K562 (cell line): ENCODE results near the gene PPP1R36. TPM values are rescaled to one million over a fixed set of nuclear protein-coding genes. Genes with fewer than 3 reads are reported as not detected.

Experiments used
- ATAC-seq: fragments of 200-7000 bp; cut with Tn5 transposase; 3 replicates; pipeline ENCODE4 v1.9.1; 2020; ENCODE audit warnings: moderate library complexity
- BruUV-seq: library from RNA; stranded (reverse); fragments of 400-500 nt; replicated peaks from 2 replicates; lab custom pipeline; 2021; lab: Mats Ljungman, UMichigan
- CTCF ChIA-PET: fragments of 300-600 bp; formaldehyde crosslinking; extraction: SDS; loops from one replicate; lab custom pipeline; 2021; ENCODE audit warnings: low intra/inter-chr PET ratio; lab: Yijun Ruan, JAX
- POLR2A ChIA-PET: fragments of 300-600, 350-650 bp; sonication (Branson Sonifier 250); formaldehyde crosslinking; extraction: SDS; loops from one replicate; lab custom pipeline; 2021; ENCODE audit warnings: antibody characterized with exemption, inconsistent platforms; lab: Yijun Ruan, JAX
- DNase-seq, 4 experiments: peaks; one replicate each; pipeline versions ENCODE4 v3.0.0 to v3.0.0-alpha.2; 2011 to 2018; ENCODE audit warnings: low spot score in 3 of 4, mixed read lengths in 3 of 4; ENCODE audit errors: extremely low read depth in 1 of 4
- FAIRE-seq: peaks from 2 replicates; lab custom pipeline; 2011; peaks lifted over from hg19 to GRCh38; lab: Jason Lieb, UNC
- H2AFZ ChIP-seq: 2 replicates; pipeline ENCODE4 v1.6.0; 2011; ENCODE audit warnings: low read depth, low read length, control low read depth, inconsistent platforms
- H3K27ac ChIP-seq: fragments of 200-600 bp; 3 replicates; pipeline ENCODE4 v1.8.0; 2011; ENCODE audit warnings: low read depth, mild to moderate bottlenecking, control low read depth, inconsistent platforms, low read length, moderate library complexity, mixed read lengths; ENCODE audit errors: extremely low read depth
- H3K27me3 ChIP-seq, 2 experiments: fragments of 300-600 bp in 1 of 2; 2 replicates in 1 of 2; 3 replicates in 1 of 2; pipeline versions ENCODE4 v1.6.0 to v1.8.0; 2011; ENCODE audit warnings: inconsistent platforms in 2 of 2, low read length in 2 of 2, mild to moderate bottlenecking in 1 of 2, mixed read lengths in 1 of 2, moderate library complexity in 1 of 2; ENCODE audit not compliant: control insufficient read depth in 2 of 2, insufficient read depth in 2 of 2
- H3K36me3 ChIP-seq: fragments of 300-600 bp; 3 replicates; pipeline ENCODE4 v1.8.0; 2011; ENCODE audit warnings: mild to moderate bottlenecking, low read length, inconsistent platforms; ENCODE audit not compliant: control insufficient read depth, insufficient read depth
- H3K4me1 ChIP-seq, 2 experiments: fragments of 200-600 bp in 1 of 2; replicated peaks in 1 of 2; 2 replicates in 1 of 2; 3 replicates in 1 of 2; pipeline versions ENCODE4 v1.5.1 to v1.8.0; 2011; ENCODE audit warnings: inconsistent platforms in 2 of 2, low read length in 2 of 2, mild to moderate bottlenecking in 1 of 2, mixed read lengths in 1 of 2, moderate library complexity in 1 of 2; ENCODE audit not compliant: control insufficient read depth in 2 of 2, insufficient read depth in 2 of 2
- H3K4me2 ChIP-seq: 2 replicates; pipeline ENCODE4 v1.6.1; 2011; ENCODE audit warnings: low read length, control low read depth, inconsistent platforms, mixed read lengths; ENCODE audit not compliant: insufficient read depth
- H3K4me3 ChIP-seq: fragments of 200-600 bp; sonication (generic), shearing (Covaris generic); 2 replicates; pipeline ENCODE4 v1.5.1; 2016; ENCODE audit warnings: control low read depth, inconsistent platforms
- H3K79me2 ChIP-seq: fragments of 200-600 bp; 3 replicates; pipeline ENCODE4 v1.8.0; 2011; ENCODE audit warnings: low read length, inconsistent platforms; ENCODE audit not compliant: control insufficient read depth, insufficient read depth
- H3K9ac ChIP-seq, 2 experiments: 2 replicates each; pipeline versions ENCODE4 v1.6.0 to v1.6.1; 2011; ENCODE audit warnings: low read depth in 2 of 2, low read length in 2 of 2, control low read depth in 1 of 2, inconsistent platforms in 1 of 2, mild to moderate bottlenecking in 1 of 2, mixed read lengths in 1 of 2; ENCODE audit not compliant: insufficient read depth in 1 of 2
- H3K9me1 ChIP-seq: one replicate; pipeline ENCODE4 v1.6.0; 2011; ENCODE audit warnings: inconsistent platforms, mild to moderate bottlenecking, low read length, moderate library complexity; ENCODE audit not compliant: control insufficient read depth, insufficient read depth
- H3K9me3 ChIP-seq: replicated peaks from 2 replicates; pipeline ENCODE4 v1.5.1; 2011; ENCODE audit warnings: low read depth, low read length, inconsistent platforms; ENCODE audit not compliant: control insufficient read depth, insufficient read depth
- H4K20me1 ChIP-seq: replicated peaks from 2 replicates; pipeline ENCODE4 v1.6.1; 2011; ENCODE audit warnings: low read length, inconsistent platforms, mixed read lengths; ENCODE audit not compliant: control insufficient read depth, insufficient read depth
- C11orf30 ChIP-seq: fragments of 450-650 bp; IDR thresholded peaks from 2 replicates; pipeline ENCODE4 v1.6.1; 2016; ENCODE audit warnings: low read depth, mild to moderate bottlenecking
- CHD4 ChIP-seq: fragments of 200-600 bp; sonication (generic); IDR thresholded peaks from 3 replicates; pipeline ENCODE4 v1.6.1; 2012; ENCODE audit warnings: low read depth, mild to moderate bottlenecking, mixed read lengths, low read length, inconsistent platforms; ENCODE audit not compliant: insufficient read depth, insufficient replicate concordance, poor library complexity, severe bottlenecking
- GATAD2B ChIP-seq: fragments of 450-650 bp; IDR thresholded peaks from 2 replicates; pipeline ENCODE4 v1.6.1; 2017; ENCODE audit warnings: mild to moderate bottlenecking, borderline replicate concordance
- MAFF ChIP-seq: IDR thresholded peaks from 2 replicates; pipeline ENCODE4 v1.6.1; 2012; ENCODE audit warnings: low read length, improper control_type of control experiment
- MAFG ChIP-seq: fragments of 450-650 bp; conservative IDR thresholded peaks from 2 replicates; pipeline ENCODE4 v1.6.1; 2016; ENCODE audit warnings: missing genetic modification characterization, missing compliant biosample characterization
- NFIX ChIP-seq: fragments of 250-450 bp; sonication (Bioruptor Pico); IDR thresholded peaks from 2 replicates; pipeline ENCODE4 v1.4.0; 2020; ENCODE audit warnings: low read depth, mild to moderate bottlenecking, moderate library complexity
- PATZ1 ChIP-seq: fragments of 250-450 bp; sonication (Bioruptor Pico); IDR thresholded peaks from 2 replicates; pipeline ENCODE4 v1.5.0; 2020; ENCODE audit warnings: mild to moderate bottlenecking, borderline replicate concordance
- TFAM ChIP-seq: fragments of 250-450 bp; sonication (Bioruptor Pico); conservative IDR thresholded peaks from 2 replicates; pipeline ENCODE4 v1.5.0; 2021; ENCODE audit warnings: mild to moderate bottlenecking, moderate library complexity
- ZC3H8 ChIP-seq: fragments of 450-650 bp; IDR thresholded peaks from 2 replicates; pipeline ENCODE4 v1.6.1; 2017
- ZNF316 ChIP-seq: fragments of 450-650 bp; IDR thresholded peaks from 2 replicates; pipeline ENCODE4 v1.6.1; 2016
- ZNF583 ChIP-seq: fragments of 250-450 bp; sonication (Bioruptor Pico); IDR thresholded peaks from 2 replicates; pipeline ENCODE4 v1.4.0; 2020
- WGBS: fragments of 100-300 bp; shearing (Covaris generic); methylation state at CpG from one replicate; pipeline ENCODE4 v1.1.6; 2016; ENCODE audit warnings: low coverage, mixed read lengths; ENCODE audit not compliant: insufficient coverage; ENCODE audit errors: missing lambda C conversion rate; 5-methylcytosine and 5-hydroxymethylcytosine counted together
- in situ Hi-C: fragments of 300-500 bp; cut with MboI; formaldehyde crosslinking; loops from 4 replicates; pipeline ENCODE4 v1.15.0; 2018; ENCODE audit warnings: inconsistent platforms, mixed read lengths
- intact Hi-C: fragments of 100-400 bp; cut with micrococcal nuclease; formaldehyde crosslinking; loops from 2 replicates; pipeline ENCODE4 v1.14.2; 2022
- polyA plus RNA-seq, 8 experiments: library from polyadenylated mRNA; depleted of rRNA in 4 of 8; stranded (reverse) in 5 of 8; unstranded in 3 of 8; fragments of >200 nt; fragmentation: Nextera tagmentation in 2 of 8; fragmentation: Illumina TruSeq in 1 of 8; extraction: Ambion mirVana in 2 of 8; extraction: Trizol in 1 of 8; gene quantifications; 2 replicates each; pipeline versions ENCODE4 v1.2.1 to v1.2.3, GENCODE V29; 2011 to 2014; ENCODE audit warnings: inconsistent platforms in 1 of 8, missing spikeins in 1 of 8
- total RNA-seq, 7 experiments: library from RNA; depleted of rRNA in 6 of 7; stranded (reverse); fragments of >200 nt in 6 of 7; fragmentation: Illumina TruSeq in 2 of 7; extraction: Trizol in 2 of 7; gene quantifications; 2 replicates each; pipeline versions ENCODE4 v1.2.1 to v1.2.3, GENCODE V29; 2011 to 2021; ENCODE audit warnings: low replicate concordance in 1 of 7
- TF ChIP-seq, protein P1 (sequence below): fragments of 450-650 bp; IDR thresholded peaks from 2 replicates; pipeline ENCODE4 v1.6.1; 2014; ENCODE audit warnings: low read depth, mild to moderate bottlenecking, moderate library complexity, borderline replicate concordance
- TF ChIP-seq, protein P2 (sequence below): sonication (generic); formaldehyde crosslinking; IDR thresholded peaks from 2 replicates; pipeline ENCODE4 v1.8.1; 2023; ENCODE audit warnings: mild to moderate bottlenecking, missing genetic modification reagents
- TF ChIP-seq, protein P3 (sequence below): fragments of 450-650 bp; formaldehyde crosslinking; IDR thresholded peaks from 2 replicates; pipeline ENCODE4 v1.4.0; 2020; ENCODE audit warnings: mild to moderate bottlenecking, moderate library complexity

The PPP1R36 gene
- total and polyA plus RNA-seq, 9 of the 15 experiments (the other 6 are each of a cell fraction or from before 2014, with no cell fraction given) = 0.29 TPM; not detected in 8

- Histone ChIP-seq H2AFZ (no peak overlapping the region), H3K4me3 (no peak overlapping the region), H3K4me2 (no peak overlapping the region), H3K79me2 (no peaks in the 10 kb centered on the region), H3K9me3 (no peaks in the 10 kb centered on the region), H3K27ac (no peak overlapping the region), H3K27me3 (peaks cover 13 to 28% of the 10 kb centered on the region in 2 experiments; a peak in 3 of 5 replicates), H3K36me3 (no peaks in the 10 kb centered on the region), H3K9ac (no peak overlapping the region), H4K20me1 (no peaks in the 10 kb centered on the region), H3K9me1 (no peaks in the 10 kb centered on the region), H3K4me1 (no peaks in the 10 kb centered on the region)
- WGBS = 0% methylated on average over 7 of the region's 7 CpGs
- no peak for FAIRE-seq
- no peak for DNase-seq
- TF ChIP-seq GATAD2B = no peak
- TF ChIP-seq, protein P1, sequence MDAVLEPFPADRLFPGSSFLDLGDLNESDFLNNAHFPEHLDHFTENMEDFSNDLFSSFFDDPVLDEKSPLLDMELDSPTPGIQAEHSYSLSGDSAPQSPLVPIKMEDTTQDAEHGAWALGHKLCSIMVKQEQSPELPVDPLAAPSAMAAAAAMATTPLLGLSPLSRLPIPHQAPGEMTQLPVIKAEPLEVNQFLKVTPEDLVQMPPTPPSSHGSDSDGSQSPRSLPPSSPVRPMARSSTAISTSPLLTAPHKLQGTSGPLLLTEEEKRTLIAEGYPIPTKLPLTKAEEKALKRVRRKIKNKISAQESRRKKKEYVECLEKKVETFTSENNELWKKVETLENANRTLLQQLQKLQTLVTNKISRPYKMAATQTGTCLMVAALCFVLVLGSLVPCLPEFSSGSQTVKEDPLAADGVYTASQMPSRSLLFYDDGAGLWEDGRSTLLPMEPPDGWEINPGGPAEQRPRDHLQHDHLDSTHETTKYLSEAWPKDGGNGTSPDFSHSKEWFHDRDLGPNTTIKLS = no peak
- TF ChIP-seq MAFF = peak; percentile 39
- TF ChIP-seq C11orf30 = peak; percentile 42; the same call in 1 of the 2 replicates
- TF ChIP-seq, protein P2, sequence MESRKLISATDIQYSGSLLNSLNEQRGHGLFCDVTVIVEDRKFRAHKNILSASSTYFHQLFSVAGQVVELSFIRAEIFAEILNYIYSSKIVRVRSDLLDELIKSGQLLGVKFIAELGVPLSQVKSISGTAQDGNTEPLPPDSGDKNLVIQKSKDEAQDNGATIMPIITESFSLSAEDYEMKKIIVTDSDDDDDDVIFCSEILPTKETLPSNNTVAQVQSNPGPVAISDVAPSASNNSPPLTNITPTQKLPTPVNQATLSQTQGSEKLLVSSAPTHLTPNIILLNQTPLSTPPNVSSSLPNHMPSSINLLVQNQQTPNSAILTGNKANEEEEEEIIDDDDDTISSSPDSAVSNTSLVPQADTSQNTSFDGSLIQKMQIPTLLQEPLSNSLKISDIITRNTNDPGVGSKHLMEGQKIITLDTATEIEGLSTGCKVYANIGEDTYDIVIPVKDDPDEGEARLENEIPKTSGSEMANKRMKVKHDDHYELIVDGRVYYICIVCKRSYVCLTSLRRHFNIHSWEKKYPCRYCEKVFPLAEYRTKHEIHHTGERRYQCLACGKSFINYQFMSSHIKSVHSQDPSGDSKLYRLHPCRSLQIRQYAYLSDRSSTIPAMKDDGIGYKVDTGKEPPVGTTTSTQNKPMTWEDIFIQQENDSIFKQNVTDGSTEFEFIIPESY (CRISPR knock-in tag) = no peak
- TF ChIP-seq ZNF316 = peak; percentile 54
- TF ChIP-seq ZNF583 (CRISPR knock-in tag) = no peak
- no peak for TF ChIP-seq PATZ1
- TF ChIP-seq, protein P3, sequence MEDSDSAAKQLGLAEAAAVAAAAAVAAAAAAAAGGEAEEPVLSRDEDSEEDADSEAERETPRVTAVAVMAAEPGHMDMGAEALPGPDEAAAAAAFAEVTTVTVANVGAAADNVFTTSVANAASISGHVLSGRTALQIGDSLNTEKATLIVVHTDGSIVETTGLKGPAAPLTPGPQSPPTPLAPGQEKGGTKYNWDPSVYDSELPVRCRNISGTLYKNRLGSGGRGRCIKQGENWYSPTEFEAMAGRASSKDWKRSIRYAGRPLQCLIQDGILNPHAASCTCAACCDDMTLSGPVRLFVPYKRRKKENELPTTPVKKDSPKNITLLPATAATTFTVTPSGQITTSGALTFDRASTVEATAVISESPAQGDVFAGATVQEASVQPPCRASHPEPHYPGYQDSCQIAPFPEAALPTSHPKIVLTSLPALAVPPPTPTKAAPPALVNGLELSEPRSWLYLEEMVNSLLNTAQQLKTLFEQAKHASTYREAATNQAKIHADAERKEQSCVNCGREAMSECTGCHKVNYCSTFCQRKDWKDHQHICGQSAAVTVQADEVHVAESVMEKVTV (CRISPR knock-in tag) = no peak
- TF ChIP-seq MAFG (tag) = peak; percentile 37; the same call in 1 of the 2 replicates
- no peak for TF ChIP-seq CHD4
- no peak for TF ChIP-seq ZC3H8
- TF ChIP-seq NFIX = no peak
- no peak for TF ChIP-seq TFAM (CRISPR knock-in tag)
- POLR2A ChIA-PET = interaction anchor here (0.6 kb wide), 1 partner anchor 302 kb away, joined by 3 read pairs; no protein-coding TSS in a partner anchor
- intact Hi-C loops = no loop called here
- CTCF ChIA-PET = no interaction called here
- BruUV-seq = no TSS peak
- no peak for ATAC-seq
- in situ Hi-C loops = no loop called here
Observed at GRCh38 chr14:64623554-64624165, 73.9 kb downstream of the PPP1R36 start.
